NK-92 (cell line): Measurements from ENCODE around the gene RAMP3.
"Not testable (repeated sequence)": the region's sequence is repeated elsewhere in the genome, so short reads cannot be mapped to it uniquely, and the experiment has no call there.

Source experiments
- DNase-seq: peaks from one replicate; lab custom pipeline; 2025; ENCODE audit not compliant: unreplicated experiment; lab: John Stamatoyannopoulos, UW

The RAMP3 gene

GRCh38 chr7:45156516-45157272 lies 897 bp upstream of the RAMP3 start:
- DNase-seq, result no peak

DNA sequence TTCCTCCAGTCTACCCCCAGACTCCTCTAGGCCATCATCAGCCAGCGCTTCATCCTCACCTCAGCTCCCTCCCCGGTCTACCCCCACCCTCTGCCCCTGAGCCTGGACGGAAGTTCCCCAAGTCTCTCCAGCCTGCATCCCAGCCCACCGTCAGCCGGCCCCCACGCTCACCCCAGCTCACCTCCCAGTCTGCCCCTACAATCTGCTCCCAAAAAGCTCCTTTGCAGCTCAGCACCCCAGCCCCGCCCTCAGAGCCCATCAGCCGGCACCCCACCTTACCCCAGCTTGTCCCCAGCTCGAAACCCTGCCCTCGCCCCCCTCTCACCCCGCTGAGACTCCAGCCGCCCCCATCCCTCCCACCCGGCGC lies 322 bp upstream of the RAMP3 start:
- DNase-seq, result no peak

- DNase-seq, result no peak
These were observed 880 bp downstream of the RAMP3 start for GRCh38 chr7:45158471-45158870.

GRCh38 chr7:45159296-45159695 lies 1.7 kb downstream of the RAMP3 start:
- no peak for DNase-seq

DNA sequence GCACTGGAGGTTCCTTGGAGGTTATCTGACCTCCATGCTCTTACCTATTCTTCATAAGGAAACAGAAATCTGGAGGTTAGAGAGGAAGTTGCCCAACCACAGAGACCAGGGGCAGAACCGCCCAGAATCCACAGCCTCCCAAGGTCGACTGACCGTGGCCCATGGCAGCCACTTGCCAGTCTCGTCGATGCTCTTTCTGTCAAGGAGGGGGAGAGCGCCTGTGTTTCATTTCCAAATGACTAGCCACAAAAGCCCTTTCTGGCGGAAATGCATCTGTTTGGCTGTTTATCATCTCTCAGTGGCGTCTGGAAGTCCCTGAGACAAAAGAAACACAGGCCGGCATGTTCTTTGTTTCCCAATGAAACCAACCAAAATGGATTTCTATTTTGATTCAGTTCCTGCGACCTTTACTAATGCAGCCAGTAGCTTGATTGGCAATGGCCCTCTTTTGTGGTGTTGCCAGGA lies 2.9 kb downstream of the RAMP3 start:
- DNase-seq, result no peak

GRCh38 chr7:45161138-45161537 lies 3.5 kb downstream of the RAMP3 start:
- DNase-seq, result no peak

- DNase-seq, result no peak
These were observed 4.3 kb downstream of the RAMP3 start for GRCh38 chr7:45161842-45162241.

DNA sequence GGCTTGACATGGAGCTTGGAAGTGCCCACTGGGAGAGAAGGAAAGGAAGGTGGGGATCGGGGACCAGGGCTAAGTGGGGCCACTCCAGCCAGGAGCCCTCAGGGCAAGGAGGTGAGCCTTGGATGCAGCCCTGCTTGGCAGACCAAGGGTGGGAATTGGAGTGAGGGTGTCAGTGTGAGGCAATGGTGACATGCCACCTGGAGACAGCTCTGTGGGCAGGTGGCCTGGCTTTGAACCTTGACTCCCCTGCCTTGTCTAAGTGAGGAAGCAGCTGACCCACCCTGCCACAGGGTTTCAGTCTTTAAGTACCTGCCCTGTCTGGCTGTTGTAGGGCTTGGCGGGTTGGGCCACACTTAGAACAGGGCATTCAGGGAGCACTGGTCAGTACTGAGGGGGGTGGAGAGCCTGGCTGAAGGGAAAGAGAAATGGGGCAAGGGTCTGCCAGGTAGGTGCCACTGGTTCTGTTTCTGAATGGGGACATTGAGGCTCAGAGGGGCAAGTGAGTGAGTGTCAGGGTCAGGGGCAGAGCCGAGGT lies 4.8 kb downstream of the RAMP3 start:
- DNase-seq, result no peak

- DNase-seq, result no peak
These were observed 5.5 kb downstream of the RAMP3 start for GRCh38 chr7:45162943-45163691.

DNA sequence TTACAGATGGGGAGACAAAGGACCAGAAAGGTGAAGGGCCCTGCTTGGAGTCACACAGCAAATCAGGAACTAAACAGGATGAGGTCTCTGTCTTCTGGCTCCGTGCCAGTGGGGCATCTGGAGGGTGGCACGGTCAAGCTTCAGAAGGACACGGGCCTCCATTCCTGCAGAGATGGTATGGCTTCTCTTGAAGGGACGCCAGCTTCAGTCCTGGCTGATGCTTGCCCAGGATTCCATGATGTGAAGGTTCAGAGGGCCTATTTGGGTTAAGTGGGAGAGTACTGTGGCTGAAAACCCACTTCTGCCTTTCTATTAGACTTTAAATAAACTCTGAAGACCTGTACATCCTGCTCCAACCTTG lies 6.1 kb downstream of the RAMP3 start:
- DNase-seq, result no peak

DNA sequence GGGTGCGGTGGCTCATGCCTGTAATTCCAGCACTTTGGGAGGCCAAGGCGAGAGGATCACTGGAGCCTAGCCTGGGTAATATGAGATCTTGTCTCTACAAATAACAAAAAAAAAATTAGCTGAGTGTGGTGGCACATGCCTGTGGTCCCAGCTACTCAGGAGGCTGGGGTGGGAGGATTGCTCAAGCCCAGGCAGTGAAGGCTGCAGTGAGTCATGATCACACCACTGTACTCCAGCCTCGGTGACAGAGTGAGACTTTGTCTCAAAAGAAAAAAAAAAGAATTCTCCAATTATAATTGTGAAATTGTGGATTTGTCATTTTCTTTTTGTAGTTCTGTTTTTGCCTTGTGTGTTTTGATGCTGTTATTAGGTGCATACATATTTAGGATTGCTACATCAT lies 6.7 kb downstream of the RAMP3 start:
- not testable (repeated sequence) for DNase-seq

GRCh38 chr7:45165857-45166256 lies 8.3 kb downstream of the RAMP3 start:
- DNase-seq, result no peak

- DNase-seq, result no peak
These were observed 14.4 kb downstream of the RAMP3 start for GRCh38 chr7:45171946-45172345.

DNA sequence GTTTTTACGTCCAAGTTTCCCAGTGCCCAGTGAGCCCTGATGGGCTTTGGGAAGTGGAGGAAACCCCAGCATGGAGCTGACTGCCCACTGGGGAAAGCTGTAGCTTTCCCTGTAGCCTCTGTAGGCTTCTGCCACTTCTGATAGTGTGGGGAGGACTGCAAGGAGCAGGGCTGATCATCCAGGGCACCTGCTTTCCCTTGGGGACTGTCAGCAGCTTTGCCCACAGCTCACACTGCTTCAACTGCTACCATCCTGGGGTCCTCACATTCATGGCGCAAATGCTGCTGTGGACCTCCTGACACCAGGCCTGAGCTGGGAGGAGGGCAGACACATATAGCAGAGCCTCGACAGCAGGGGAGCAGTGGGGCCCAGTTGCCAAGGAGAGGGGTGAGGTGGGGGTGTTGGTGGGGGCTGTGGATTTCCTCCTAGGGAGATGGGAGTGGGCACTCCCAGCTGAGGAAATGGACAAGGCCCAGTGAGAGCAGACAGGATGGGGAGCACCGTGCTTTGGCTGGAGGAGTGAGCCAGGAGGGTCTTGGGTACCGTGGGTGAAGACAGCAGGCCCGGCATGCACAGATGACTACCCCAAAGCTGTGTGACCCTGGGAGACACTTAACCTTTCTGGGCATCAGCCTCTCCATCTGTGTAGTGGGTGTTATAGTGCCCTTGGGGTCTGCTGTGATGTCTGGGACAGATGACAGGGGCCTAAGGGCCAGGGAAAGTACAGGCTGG lies 16.2 kb downstream of the RAMP3 start:
- DNase-seq, result no peak

- DNase-seq, result no peak
These were observed 16.7 kb downstream of the RAMP3 start for GRCh38 chr7:45174328-45174610.

GRCh38 chr7:45174966-45175765 lies 17.6 kb downstream of the RAMP3 start:
- DNase-seq, result no peak

GRCh38 chr7:45176091-45176490 lies 18.5 kb downstream of the RAMP3 start:
- no peak for DNase-seq

- no peak for DNase-seq
These were observed 19.5 kb downstream of the RAMP3 start for GRCh38 chr7:45176886-45177731.

DNA sequence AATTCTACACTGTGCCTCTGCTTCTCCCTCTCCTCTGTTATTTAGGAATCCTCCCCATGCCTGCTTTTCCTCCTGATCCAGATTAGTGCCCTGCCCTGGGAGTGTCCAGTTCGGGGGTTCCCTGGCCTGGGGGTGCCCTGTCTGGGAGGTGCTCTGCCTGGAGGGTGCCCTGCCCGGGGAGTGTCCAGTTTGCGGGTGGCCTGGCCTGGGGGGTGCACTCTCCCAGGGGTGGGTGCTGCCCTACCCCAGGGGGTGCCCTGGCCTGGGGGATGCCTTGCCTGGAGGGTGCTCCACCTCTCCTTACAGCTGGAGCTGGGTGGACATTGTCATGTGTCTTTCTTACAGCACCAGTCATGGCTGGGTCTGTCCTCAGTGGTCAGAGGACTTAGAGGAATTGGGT lies 20.2 kb downstream of the RAMP3 start:
- no peak for DNase-seq
